GM19240 (cell line): Measurements from ENCODE around the gene FLRT2.

Source experiments
- DNase-seq: peaks from one replicate; pipeline ENCODE4 v3.0.0; 2011; ENCODE audit warnings: low spot score; ENCODE audit not compliant: insufficient read length

FLRT2 gene

GRCh38 chr14:85644211-85644610 is 114.3 kb downstream of the FLRT2 start:
- no peak for DNase-seq

GRCh38 chr14:85653029-85653428 is 123.1 kb downstream of the FLRT2 start:
- DNase-seq, result no peak

GRCh38 chr14:85660243-85660922 is 130.4 kb downstream of the FLRT2 start:
- no peak for DNase-seq

GRCh38 chr14:85662096-85662495 is 132.2 kb downstream of the FLRT2 start:
- no peak for DNase-seq

GRCh38 chr14:85663256-85663655 is 133.3 kb downstream of the FLRT2 start:
- no peak for DNase-seq

GRCh38 chr14:85663667-85664066 is 133.7 kb downstream of the FLRT2 start:
- DNase-seq, result no peak

GRCh38 chr14:85675957-85676356 is 146.0 kb downstream of the FLRT2 start:
- no peak for DNase-seq

- no peak for DNase-seq
Measured at GRCh38 chr14:85686908-85687307, 157.0 kb downstream of the FLRT2 start.

GRCh38 chr14:85687456-85687855 is 157.5 kb downstream of the FLRT2 start:
- DNase-seq, result no peak

GRCh38 chr14:85688006-85688405 is 158.1 kb downstream of the FLRT2 start:
- no peak for DNase-seq

GRCh38 chr14:85695300-85695699 is 165.4 kb downstream of the FLRT2 start:
- no peak for DNase-seq

- DNase-seq, result no peak
Measured at GRCh38 chr14:85701116-85701515, 171.2 kb downstream of the FLRT2 start.

- DNase-seq, result no peak
Measured at GRCh38 chr14:85701763-85702162, 171.8 kb downstream of the FLRT2 start.

GRCh38 chr14:85702191-85702590 is 172.2 kb downstream of the FLRT2 start:
- DNase-seq, result no peak

- DNase-seq, result no peak
Measured at GRCh38 chr14:85702997-85703396, 173.1 kb downstream of the FLRT2 start.
